GM21528 (cell line): ENCODE data around the gene SMC1A.
A peak's percentile ranks its signal among the peaks of the same experiment; 100 is the strongest.
"Not testable (repeated sequence)": the region's sequence is repeated elsewhere in the genome, so short reads cannot be mapped to it uniquely, and the experiment has no call there.

Experiments
- ATAC-seq: cut with Tn5 transposase; IDR thresholded peaks from one replicate; pipeline ENCODE4 v1.9.1; 2021; ENCODE audit warnings: mild to moderate bottlenecking, moderate library complexity; ENCODE audit not compliant: unreplicated experiment, low FRiP score

SMC1A gene

GRCh38 chrX:53429755-53430154 is 7.3 kb upstream of the SMC1A start:
- ATAC-seq = no peak

GRCh38 chrX:53422861-53423306 is 430 bp upstream of the SMC1A start, which contains the start of gene RIBC1:
Gene RIBC1 (plus strand): TSS chrX:53422873. CDS start chrX:53426277, 3,404 bp downstream.
- no peak for ATAC-seq

GRCh38 chrX:53421772-53422085 is 725 bp downstream of the SMC1A start:
- peak; percentile 14 for ATAC-seq

- ATAC-seq = no peak
Measured at GRCh38 chrX:53421125-53421524, 1.3 kb downstream of the SMC1A start.

- not testable (repeated sequence) for ATAC-seq
Measured at GRCh38 chrX:53420351-53420750, 2.1 kb downstream of the SMC1A start.

GRCh38 chrX:53412446-53412845 is 10.0 kb downstream of the SMC1A start:
- no peak for ATAC-seq

- ATAC-seq = no peak
Measured at GRCh38 chrX:53403535-53403934, 18.9 kb downstream of the SMC1A start.

- ATAC-seq = no peak
Measured at GRCh38 chrX:53398216-53398615, 24.2 kb downstream of the SMC1A start.

- no peak for ATAC-seq
Measured at GRCh38 chrX:53395605-53396298, 26.7 kb downstream of the SMC1A start.

- ATAC-seq = no peak
Measured at GRCh38 chrX:53383376-53384076, 38.9 kb downstream of the SMC1A start.

GRCh38 chrX:53379747-53380146 is 42.7 kb downstream of the SMC1A start:
- ATAC-seq = no peak

GRCh38 chrX:53379008-53379710 is 43.3 kb downstream of the SMC1A start:
- ATAC-seq = no peak

- no peak for ATAC-seq
Measured at GRCh38 chrX:53377464-53377863, 45.0 kb downstream of the SMC1A start.

- no peak for ATAC-seq
Measured at GRCh38 chrX:53376888-53377287, 45.6 kb downstream of the SMC1A start.

GRCh38 chrX:53374923-53375322 is 47.5 kb downstream of the SMC1A start:
- ATAC-seq = no peak

GRCh38 chrX:53374222-53374820 is 48.1 kb downstream of the SMC1A start:
- no peak for ATAC-seq

GRCh38 chrX:53373307-53373706 is 49.1 kb downstream of the SMC1A start:
- ATAC-seq = no peak

GRCh38 chrX:53366454-53366853 is 56.0 kb downstream of the SMC1A start:
- not testable (repeated sequence) for ATAC-seq

- ATAC-seq = no peak
Measured at GRCh38 chrX:53362449-53362848, 60.0 kb downstream of the SMC1A start.

GRCh38 chrX:53357799-53358530 is 64.5 kb downstream of the SMC1A start:
- ATAC-seq = no peak
